Heart left ventricle (tissue), 16 donors: ENCODE data around the gene DOCK1. TPM values are rescaled to one million over a fixed set of nuclear protein-coding genes. Genes with fewer than 3 reads are reported as not detected.

Experiments used
- ATAC-seq, 4 donors: fragments of 200-7000 bp; cut with Tn5 transposase; one replicate each; pipeline ENCODE4 v1.9.1; 2020 to 2022; ENCODE audit warnings: moderate library complexity in 4 of 4, mild to moderate bottlenecking in 3 of 4, moderate number of reproducible peaks in 1 of 4
- DNase-seq, 5 donors: peaks; one replicate each; pipeline ENCODE4 v3.0.0-alpha.2; 2020
- H3K27ac ChIP-seq, 12 donors: fragments of 200-600 bp; sonication (generic) in 4 of 12; one replicate each; pipeline versions ENCODE4 v1.5.0 to v1.8.0; 2016 to 2022; ENCODE audit warnings: mild to moderate bottlenecking in 2 of 12
- H3K27me3 ChIP-seq, 9 donors: fragments of 200-600 bp; sonication (generic) in 2 of 9; one replicate each; pipeline versions ENCODE4 v1.5.1 to v1.8.0; 2016 to 2022; ENCODE audit warnings: mild to moderate bottlenecking in 3 of 9
- H3K36me3 ChIP-seq, 9 donors: fragments of 200-600 bp; sonication (generic) in 2 of 9; one replicate each; pipeline versions ENCODE4 v1.5.0 to v1.8.0; 2018 to 2022; ENCODE audit warnings: mild to moderate bottlenecking in 2 of 9
- H3K4me1 ChIP-seq, 12 donors: fragments of 200-600 bp; sonication (generic) in 4 of 12; one replicate each; pipeline versions ENCODE4 v1.5.0 to v1.8.0; 2016 to 2022; ENCODE audit warnings: mild to moderate bottlenecking in 3 of 12
- H3K4me3 ChIP-seq, 12 donors: fragments of 200-600 bp; sonication (generic) in 4 of 12; one replicate each; pipeline versions ENCODE4 v1.5.0 to v1.8.0; 2017 to 2022; ENCODE audit warnings: mild to moderate bottlenecking in 9 of 12, moderate library complexity in 4 of 12
- H3K9me3 ChIP-seq, 12 donors: fragments of 200-600 bp; sonication (generic) in 4 of 12; one replicate each; pipeline versions ENCODE4 v1.5.0 to v1.8.0; 2016 to 2022; ENCODE audit warnings: mild to moderate bottlenecking in 1 of 12
- CTCF ChIP-seq, 12 donors: fragments of 200-600 bp; sonication (generic) in 4 of 12; IDR thresholded peaks; one replicate each; pipeline versions ENCODE4 v1.5.0 to v1.8.0; 2018 to 2022; ENCODE audit warnings: antibody characterized with exemption in 12 of 12, mild to moderate bottlenecking in 5 of 12
- POLR2A ChIP-seq, 2 donors: fragments of 450-650 bp; IDR thresholded peaks; one replicate each; pipeline ENCODE4 v1.6.1; 2017; ENCODE audit warnings: antibody characterized with exemption in 2 of 2, mild to moderate bottlenecking in 2 of 2, moderate library complexity in 2 of 2
- WGBS, 4 donors: extraction: QIAGEN DNeasy Blood & Tissue Kit in 2 of 4; methylation state at CpG; one replicate each; pipeline versions ENCODE4 v1.1.5 to v1.1.7; 2013 to 2018; 5-methylcytosine and 5-hydroxymethylcytosine counted together
- intact Hi-C, 10 donors: fragments of 100-400 bp; cut with DNase I; formaldehyde crosslinking; loops; one replicate each; pipeline versions ENCODE4 v1.11.1 to v1.14.2; 2022
- polyA plus RNA-seq, 2 donors: library from polyadenylated mRNA; stranded (reverse); fragments of 200-250 nt; gene quantifications; one replicate each; pipeline ENCODE4 v1.2.3, GENCODE V29; 2013
- total RNA-seq, 9 donors: library from RNA; depleted of rRNA in 2 of 9; stranded (reverse); fragments of >200 nt in 2 of 9; fragmentation: NEBNext Ultra II Directional in 3 of 9; extraction: Animal tissue kit (Norgen Biotek cat#: 25700) in 3 of 9; gene quantifications; one replicate each; pipeline versions ENCODE4 v1.1.0 to v1.2.4, GENCODE V29; 2016 to 2023
- donor health status: ischemic (EF 13 %, LVEDD 7.1; RV severe dilation, severe dysfunction).
- donor health status: healthy with polysubstance abuse.
- donor health status: DM: no; HTN: yes; CAD: no.
- donor health status: DM: no; HTN: no; CAD: no.
- donor health status: ischemic (EF 25% LVEDD 6.9; RV normal size, moderate dysfunction).
- donor health status: ischemic (EF 25% LVEDD 5.7; RV mildly dilated, moderate dysfunction).
- donor health status: healthy.
- donor health status: DM: yes; HTN: yes; CAD: no.
- donor health status: ischemic (EF 35%, LVEDD 5.7; RV mildly dilated, moderate dysfunction).
- donor health status: nonischemic (EF 11% LVEDD 7.7; RV severe dilation, severe dysfunction).
- donor health status: DM: yes; HTN: yes; CAD: no.
- donor health status: PGD.
- donor health status: ischemic (EF 29% LVEDD 5.4; RV normal size, mild dysfunction).
- donor health status: nonischemic (EF 23%, LVEDD 6.1; RV moderate dilation, normal function).

Gene DOCK1
- total and polyA plus RNA-seq, 11 donors = 5.0 to 31.6 (median 18.6) TPM

GRCh38 chr10:127354992-127355391 is 449.8 kb downstream of the DOCK1 start:
- H3K27me3 ChIP-seq = no peaks in the 10 kb centered on the region
- no peaks in the 10 kb centered on the region for H3K4me1 ChIP-seq
- DNase-seq (no peak), ATAC-seq (no peak)
- TF ChIP-seq CTCF (IDR thresholded peaks at IDR 0.05) (peak in 3 of 12 donors; percentile 10 to 17 (median 17)), POLR2A (IDR thresholded peaks at IDR 0.05) (no peak)
- intact Hi-C loops = no loop called here
- H3K36me3 ChIP-seq = peaks cover 0 to 24% (median 2%) of the 10 kb centered on the region in 9 donors
- H3K27ac ChIP-seq = no peak overlapping the region
- no peak overlapping the region for H3K4me3 ChIP-seq
- 84 to 96% (median 94%) methylated on average over 1 of the region's 1 CpG for WGBS, 4 donors
- no peaks in the 10 kb centered on the region for H3K9me3 ChIP-seq

- WGBS, 4 donors = 84 to 89% (median 88%) methylated on average over 6 of the region's 6 CpGs
These were observed 451.1 kb downstream of the DOCK1 start for GRCh38 chr10:127356360-127356759.

GRCh38 chr10:127357265-127357664 is 452.0 kb downstream of the DOCK1 start:
- Histone ChIP-seq H3K27me3 (no peaks in the 10 kb centered on the region), H3K27ac (no peak overlapping the region), H3K4me3 (no peak overlapping the region), H3K4me1 (no peaks in the 10 kb centered on the region), H3K36me3 (peaks cover 0 to 31% (median 6%) of the 10 kb centered on the region in 9 donors), H3K9me3 (no peaks in the 10 kb centered on the region)
- DNase-seq (no peak), ATAC-seq (peak in 2 of 4 donors; percentile 54 to 89)
- no peak for TF ChIP-seq CTCF (IDR thresholded peaks at IDR 0.05)
- TF ChIP-seq POLR2A (IDR thresholded peaks at IDR 0.05) = no peak
- intact Hi-C loops = no loop called here
- 47 to 70% (median 66%) methylated on average over 6 of the region's 6 CpGs for WGBS, 4 donors

More at GRCh38 chr10:127356360-127356759, 451.1 kb downstream of the DOCK1 start:
- Histone ChIP-seq H3K4me3 (no peak overlapping the region), H3K27me3 (no peaks in the 10 kb centered on the region), H3K9me3 (no peaks in the 10 kb centered on the region), H3K36me3 (peaks cover 0 to 25% (median 5%) of the 10 kb centered on the region in 9 donors), H3K27ac (no peak overlapping the region), H3K4me1 (no peaks in the 10 kb centered on the region)
- DNase-seq (no peak), ATAC-seq (no peak)
- intact Hi-C loops = no loop called here
- no peak for TF ChIP-seq POLR2A (IDR thresholded peaks at IDR 0.05)
- no peak for TF ChIP-seq CTCF (IDR thresholded peaks at IDR 0.05)

GRCh38 chr10:127358337-127358736 is 453.1 kb downstream of the DOCK1 start:
- H3K9me3 ChIP-seq = no peaks in the 10 kb centered on the region
- WGBS, 4 donors = 91 to 95% (median 94%) methylated on average over 9 of the region's 9 CpGs
- H3K36me3 ChIP-seq = peaks cover 0 to 40% (median 15%) of the 10 kb centered on the region in 9 donors
- H3K27ac ChIP-seq = no peak overlapping the region
- DNase-seq (no peak), ATAC-seq (no peak)
- H3K27me3 ChIP-seq = no peaks in the 10 kb centered on the region
- H3K4me3 ChIP-seq = no peak overlapping the region
- intact Hi-C loops = no loop called here
- no peaks in the 10 kb centered on the region for H3K4me1 ChIP-seq
- TF ChIP-seq POLR2A (IDR thresholded peaks at IDR 0.05) (no peak), CTCF (IDR thresholded peaks at IDR 0.05) (no peak)
